Stomach (tissue), 9 donors: ENCODE measurements around the gene SYNPO2. TPM values are rescaled to one million over a fixed set of nuclear protein-coding genes. Genes with fewer than 3 reads are reported as not detected.

ENCODE experiments used
- DNase-seq, 2 donors: peaks; one replicate each; pipeline versions ENCODE4 v3.0.0 to v3.0.0-alpha.2; 2013 to 2019
- H3K27ac ChIP-seq, 5 donors: fragments of 200-600 bp in 4 of 5; sonication (generic) in 4 of 5; one replicate each; pipeline ENCODE4 v1.5.1; 2013 to 2019; ENCODE audit warnings: mild to moderate bottlenecking in 1 of 5, moderate library complexity in 1 of 5
- H3K27me3 ChIP-seq, 3 donors: fragments of 200-600 bp; sonication (generic); one replicate each; pipeline ENCODE4 v1.5.1; 2017 to 2019; ENCODE audit warnings: mixed run types in 1 of 3
- H3K36me3 ChIP-seq, 4 donors: fragments of 200-600 bp; sonication (generic); 1 replicate in 3 of 4; 2 replicates in 1 of 4; pipeline ENCODE4 v1.5.1; 2016 to 2019
- H3K4me1 ChIP-seq, 4 donors: fragments of 200-600 bp; sonication (generic); one replicate each; pipeline ENCODE4 v1.5.1; 2016 to 2019
- H3K4me3 ChIP-seq, 4 donors: fragments of 200-600 bp; sonication (generic) in 3 of 4; one replicate each; pipeline ENCODE4 v1.5.1; 2016 to 2019; ENCODE audit warnings: mild to moderate bottlenecking in 1 of 4
- H3K9me3 ChIP-seq, 4 donors: fragments of 200-600 bp; sonication (generic); one replicate each; pipeline ENCODE4 v1.5.1; 2016 to 2019
- CTCF ChIP-seq, 7 experiments: fragments of 450-650 bp in 4 of 7; fragments of 200-600 bp in 3 of 7; sonication (generic) in 3 of 7; IDR thresholded peaks; one replicate each; pipeline ENCODE4 v1.5.1; 2016 to 2019; ENCODE audit warnings: antibody characterized with exemption in 7 of 7, control low read depth in 2 of 7, mild to moderate bottlenecking in 1 of 7
- EP300 ChIP-seq: sonication (generic); formaldehyde crosslinking; IDR thresholded peaks from one replicate; pipeline ENCODE4 v1.6.1; 2017; ENCODE audit warnings: antibody characterized with exemption
- POLR2A ChIP-seq, 4 donors: fragments of 450-650 bp; IDR thresholded peaks; one replicate each; pipeline ENCODE4 v1.6.1; 2016; ENCODE audit warnings: antibody characterized with exemption in 4 of 4, control low read depth in 2 of 4, mild to moderate bottlenecking in 1 of 4, moderate library complexity in 1 of 4
- POLR2AphosphoS5 ChIP-seq, 3 donors: sonication (generic); formaldehyde crosslinking; IDR thresholded peaks; one replicate each; pipeline ENCODE4 v1.6.1; 2016; ENCODE audit warnings: antibody characterized with exemption in 3 of 3
- WGBS, 5 donors: extraction: QIAGEN DNeasy Blood & Tissue Kit in 3 of 5; methylation state at CpG; one replicate each; pipeline versions ENCODE4 v1.1.5 to v1.1.7; 2013 to 2018; 5-methylcytosine and 5-hydroxymethylcytosine counted together
- intact Hi-C: fragments of 100-400 bp; cut with DNase I; formaldehyde crosslinking; loops from one replicate; pipeline ENCODE4 v1.15.1; 2023; ENCODE audit warnings: low total_unique reads
- polyA plus RNA-seq, 3 donors: library from polyadenylated mRNA; stranded (reverse); fragments of 200-250 nt; gene quantifications; one replicate each; pipeline ENCODE4 v1.2.3, GENCODE V29; 2013
- total RNA-seq, 5 donors: library from RNA; depleted of rRNA; stranded (reverse); fragments of >200 nt; gene quantifications; one replicate each; pipeline versions ENCODE4 v1.1.0 to v1.2.3, GENCODE V29; 2014 to 2016
- donor health status: healthy with polysubstance abuse.
- donor health status: Bipolar disorder and iron deficiency.
- donor health status: healthy.

Gene SYNPO2
- total and polyA plus RNA-seq, 8 donors: 24.8 to 644 (median 150) TPM

- intact Hi-C loops: loop anchor here (10.0 kb wide), 1 partner anchor 250 kb away; no protein-coding TSS in a partner anchor
- Histone ChIP-seq H3K9me3 (no peaks in the 10 kb centered on the region), H3K27me3 (no peaks in the 10 kb centered on the region), H3K36me3 (peaks cover 11 to 53% (median 20%) of the 10 kb centered on the region in 4 donors), H3K4me3 (peak overlapping the region in 3 of 4 donors; percentile 39 to 41 (median 41)), H3K27ac (peak overlapping the region in 4 of 5 donors; percentile 59 to 93 (median 84)), H3K4me1 (peaks cover 0 to 20% (median 6%) of the 10 kb centered on the region in 4 donors)
- WGBS, 5 donors: 59 to 75% (median 73%) methylated on average over 4 of the region's 4 CpGs
- TF ChIP-seq EP300: no peak
- peak in 2 of 3 donors; percentile 50 to 58 for TF ChIP-seq POLR2AphosphoS5 (IDR thresholded peaks at IDR 0.05)
- DNase-seq: no peak
Measured at GRCh38 chr4:119034276-119035008, 145.8 kb downstream of the SYNPO2 start.

- no peak for TF ChIP-seq EP300
- peak in 2 of 3 donors; percentile 7 to 23 for TF ChIP-seq POLR2AphosphoS5 (IDR thresholded peaks at IDR 0.05)
- Histone ChIP-seq H3K27ac (peak overlapping the region in 4 of 5 donors; percentile 59 to 93 (median 84)), H3K4me3 (peak overlapping the region in 2 of 4 donors; percentile 41), H3K4me1 (peaks cover 3 to 38% (median 21%) of the 10 kb centered on the region in 4 donors), H3K36me3 (peaks cover under 1 to 39% (median 7%) of the 10 kb centered on the region in 4 donors), H3K9me3 (no peaks in the 10 kb centered on the region), H3K27me3 (no peaks in the 10 kb centered on the region)
- 72 to 92% (median 83%) methylated on average over 8 of the region's 8 CpGs for WGBS, 5 donors
- intact Hi-C loops: loop anchor here (10.0 kb wide), 1 partner anchor 249 kb away; no protein-coding TSS in a partner anchor
- no peak for DNase-seq
Measured at GRCh38 chr4:119035951-119036737, 147.5 kb downstream of the SYNPO2 start.

GRCh38 chr4:119037709-119038108, 149.1 kb downstream of the SYNPO2 start:
- no peak overlapping the region for H3K4me3 ChIP-seq
- H3K36me3 ChIP-seq: peaks cover 0 to 23% (median 0%) of the 10 kb centered on the region in 4 donors
- WGBS, 5 donors: 58 to 89% (median 85%) methylated on average over 1 of the region's 1 CpG
- no peak for DNase-seq
- no peaks in the 10 kb centered on the region for H3K9me3 ChIP-seq
- TF ChIP-seq POLR2AphosphoS5 (IDR thresholded peaks at IDR 0.05): no peak
- no peak for TF ChIP-seq CTCF (IDR thresholded peaks at IDR 0.05)
- no peak for TF ChIP-seq EP300
- no peak for TF ChIP-seq POLR2A (IDR thresholded peaks at IDR 0.05)
- H3K27ac ChIP-seq: peak overlapping the region in 4 of 5 donors; percentile 65 to 93 (median 84)
- intact Hi-C loops: loop anchor here (10.0 kb wide), 1 partner anchor 247 kb away; no protein-coding TSS in a partner anchor
- no peaks in the 10 kb centered on the region for H3K27me3 ChIP-seq
- H3K4me1 ChIP-seq: peaks cover 8 to 53% (median 37%) of the 10 kb centered on the region in 4 donors

GRCh38 chr4:119038116-119038841, 149.6 kb downstream of the SYNPO2 start:
- TF ChIP-seq EP300 (no peak), POLR2AphosphoS5 (IDR thresholded peaks at IDR 0.05) (peak in 1 of 3 donors; percentile 4)
- Histone ChIP-seq H3K9me3 (no peaks in the 10 kb centered on the region), H3K27me3 (no peaks in the 10 kb centered on the region), H3K4me1 (peaks cover 8 to 54% (median 40%) of the 10 kb centered on the region in 4 donors), H3K36me3 (peaks cover 0 to 17% (median 0%) of the 10 kb centered on the region in 4 donors), H3K4me3 (no peak overlapping the region), H3K27ac (peak overlapping the region in 4 of 5 donors; percentile 65 to 93 (median 84))
- no peak for DNase-seq
- WGBS, 5 donors: 52 to 71% (median 64%) methylated on average over 5 of the region's 5 CpGs
- intact Hi-C loops: loop anchor here (10.0 kb wide), 1 partner anchor 247 kb away; no protein-coding TSS in a partner anchor

- H3K36me3 ChIP-seq: peaks cover 0 to 10% (median 0%) of the 10 kb centered on the region in 4 donors
- H3K9me3 ChIP-seq: no peaks in the 10 kb centered on the region
- WGBS, 5 donors: 87 to 100% (median 95%) methylated on average over 1 of the region's 1 CpG
- DNase-seq: no peak
- H3K27ac ChIP-seq: peak overlapping the region in 4 of 5 donors; percentile 65 to 93 (median 84)
- TF ChIP-seq CTCF (IDR thresholded peaks at IDR 0.05) (no peak), EP300 (no peak), POLR2A (IDR thresholded peaks at IDR 0.05) (no peak), POLR2AphosphoS5 (IDR thresholded peaks at IDR 0.05) (no peak)
- no peak overlapping the region for H3K4me3 ChIP-seq
- no peaks in the 10 kb centered on the region for H3K27me3 ChIP-seq
- H3K4me1 ChIP-seq: peaks cover 8 to 57% (median 44%) of the 10 kb centered on the region in 4 donors
- intact Hi-C loops: loop anchor here (10.0 kb wide), 1 partner anchor 246 kb away; no protein-coding TSS in a partner anchor
Measured at GRCh38 chr4:119039160-119039559, 150.5 kb downstream of the SYNPO2 start.
